ENCODE measurements around the gene PRKAG2. TPM values are rescaled to one million over a fixed set of nuclear protein-coding genes. Genes with fewer than 3 reads are reported as not detected.

Gene PRKAG2
- total and polyA plus RNA-seq, 2 of the 8 experiments (the other 6 are each of a cell fraction or from before 2014, with no cell fraction given), result 7.5 to 18.1 TPM

- Histone ChIP-seq H3K4me1 (replicated peaks in 1 of 4; ENCODE audit: control insufficient read depth in 3 of 4, insufficient read depth in 4 of 4, low read length in 3 of 4) (no peaks in the 10 kb centered on the region; a peak in 1 of 7 replicates), H4K91ac (replicated peaks; ENCODE audit: insufficient read length, low read length) (no peak overlapping the region), H3K23me2 (ENCODE audit: low read depth, low read length) (no peaks in the 10 kb centered on the region), H3K9me3 (ENCODE audit: insufficient read depth in 2 of 2, low read depth in 1 of 2, low read length in 1 of 2) (no peaks in the 10 kb centered on the region), H3K18ac (ENCODE audit: extremely low read depth, low read length) (no peak overlapping the region), H2BK120ac (replicated peaks; ENCODE audit: low read depth, low read length) (no peak overlapping the region), H2AFZ (ENCODE audit: low read length) (no peak overlapping the region), H3K36me3 (ENCODE audit: control insufficient read depth in 2 of 4, insufficient read depth in 4 of 4, low read length in 3 of 4) (no peaks in the 10 kb centered on the region), H4K5ac (ENCODE audit: insufficient read length, low read depth, low read length) (no peak overlapping the region), H3K14ac (ENCODE audit: insufficient read length) (no peak overlapping the region), H4K20me1 (replicated peaks in 1 of 2; ENCODE audit: control insufficient read depth in 1 of 2, insufficient read depth in 2 of 2, low read length in 2 of 2) (no peaks in the 10 kb centered on the region), H3K4ac (replicated peaks; ENCODE audit: insufficient read length, low read depth, low read length) (no peak overlapping the region), H3K27ac (ENCODE audit: low read depth, low read length) (no peak overlapping the region), H3K9ac (replicated peaks in 1 of 4; ENCODE audit: extremely low read depth in 1 of 4, low read depth in 3 of 4, low read length in 3 of 4) (no peak overlapping the region), H3K79me1 (ENCODE audit: low read depth, low read length) (no peaks in the 10 kb centered on the region), H2BK15ac (ENCODE audit: low read length) (no peak overlapping the region), H2BK20ac (ENCODE audit: low read length) (no peak overlapping the region), H2BK5ac (ENCODE audit: low read depth, low read length) (no peak overlapping the region), H2AK5ac (ENCODE audit: low read depth, low read length) (no peak overlapping the region), H4K8ac (ENCODE audit: extremely low read depth, insufficient read depth, low read length) (no peak overlapping the region), H3K56ac (replicated peaks; ENCODE audit: insufficient read length, low read depth, low read length) (no peak overlapping the region), H2BK12ac (ENCODE audit: low read depth, low read length) (no peak overlapping the region), H3K27me3 (replicated peaks in 1 of 4; ENCODE audit: control insufficient read depth in 3 of 4, extremely low read depth in 1 of 4, insufficient read depth in 3 of 4, low read length in 3 of 4) (no peaks in the 10 kb centered on the region), H3K4me3 (ENCODE audit: extremely low read depth in 1 of 4, insufficient read depth in 2 of 4, low read depth in 3 of 4, low read length in 4 of 4) (no peak overlapping the region), H3K4me2 (ENCODE audit: insufficient read depth in 1 of 2, low read depth in 2 of 2, low read length in 2 of 2) (no peak overlapping the region), H3K23ac (ENCODE audit: insufficient read length) (no peak overlapping the region), H3K79me2 (ENCODE audit: control insufficient read depth in 1 of 2, insufficient read depth in 2 of 2, low read length in 2 of 2) (no peaks in the 10 kb centered on the region)
- DNase-seq (ENCODE audit: low read depth in 1 of 2, low spot score in 2 of 2) (no peak), FAIRE-seq (no peak)
- CTCF ChIA-PET (ENCODE audit: partially characterized antibody), result interaction anchor here (1.0 to 5.1 kb wide), 5 partner anchors 11 to 65 kb away, joined by 4 to 29 read pairs (median 5); no protein-coding TSS in a partner anchor
- TF ChIP-seq BACH1 (IDR thresholded peaks at IDR 0.05; ENCODE audit: low read length) (no peak), EP300 (IDR thresholded peaks at IDR 0.05; ENCODE audit: borderline replicate concordance in 1 of 2, low read depth in 2 of 2, low read length in 2 of 2) (no peak), MAFK (IDR thresholded peaks at IDR 0.05; ENCODE audit: low read depth, low read length) (no peak)
- 86% methylated on average over 5 of the region's 5 CpGs; no CpG with 5 or more reads in 1 of the 2 experiments for WGBS, 2 experiments (ENCODE audit: extremely low coverage in 1 of 2, insufficient coverage in 1 of 2, insufficient read length in 1 of 2, insufficient replicate concordance in 2 of 2, low coverage in 1 of 2, low lambda C conversion rate in 2 of 2, missing lambda C conversion rate in 1 of 2)
- POLR2A ChIA-PET (ENCODE audit: partially characterized antibody), result interaction anchor here (1.3 kb wide), 1 partner anchor 9 kb away, joined by 4 read pairs; no protein-coding TSS in a partner anchor
Measured at GRCh38 chr7:151717415-151717814, 159.5 kb downstream of the PRKAG2 start.

Measured in H1 (cell line).